Loucy (cell line): ENCODE results near the gene SERPINB8.

Experiments
- CTCF ChIP-seq: fragments of 200-600 bp; sonication (generic); conservative IDR thresholded peaks from 2 replicates; pipeline ENCODE4 v1.5.1; 2014; ENCODE audit warnings: mild to moderate bottlenecking, antibody characterized with exemption, low read length
- EZH2phosphoT487 ChIP-seq: fragments of 200-600 bp; IDR thresholded peaks from 2 replicates; pipeline ENCODE4 v1.6.1; 2018; ENCODE audit warnings: antibody characterized with exemption, mild to moderate bottlenecking, moderate library complexity, borderline replicate concordance

DNA sequence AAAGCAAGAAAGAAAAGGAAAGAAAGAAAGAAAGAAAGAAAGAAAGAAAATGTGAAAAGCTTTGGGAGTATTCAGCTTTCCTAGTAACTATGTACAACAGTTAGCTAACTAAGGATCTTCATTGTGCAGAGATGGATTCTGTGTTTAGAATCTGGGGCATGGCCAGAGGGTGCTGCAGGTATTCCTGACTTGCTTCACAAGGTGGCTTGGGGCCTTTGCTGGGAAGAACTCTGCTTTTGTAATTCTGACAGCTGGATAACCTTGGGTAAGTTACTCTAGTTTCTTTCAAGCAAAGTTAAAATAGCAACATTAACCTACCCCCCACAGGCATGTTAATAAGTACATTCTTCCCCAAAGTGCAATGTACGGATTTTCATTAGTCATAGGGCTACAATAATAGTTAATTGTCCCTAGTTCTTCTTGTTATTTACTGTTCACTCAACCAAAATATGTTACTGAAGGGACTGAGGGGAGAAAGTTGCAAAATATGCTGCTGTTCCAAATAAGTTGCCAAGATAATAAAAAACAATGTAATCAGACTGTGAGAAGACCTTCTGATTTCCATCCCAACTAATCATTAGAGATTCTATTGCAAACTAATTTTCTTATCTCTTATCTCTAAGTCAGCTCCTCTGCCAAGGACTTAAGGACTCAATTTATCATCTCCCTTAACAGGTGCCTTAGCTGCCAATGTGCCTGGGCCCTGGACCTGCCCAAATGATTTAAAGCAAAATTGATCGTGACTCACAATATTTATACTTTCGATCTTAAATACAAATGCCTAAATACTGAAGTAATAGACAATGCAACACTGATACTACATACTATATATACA, 50.3 kb downstream of the SERPINB8 start:
- no peak for TF ChIP-seq CTCF
- TF ChIP-seq EZH2phosphoT487, result no peak
